HepG2 (cell line): Measurements from ENCODE around the gene EIF4A3. TPM values are rescaled to one million over a fixed set of nuclear protein-coding genes. Genes with fewer than 3 reads are reported as not detected.

ENCODE experiments used
- ASH2L ChIP-seq: fragments of 300-600, 200-600 bp; sonication (generic); IDR thresholded peaks from 2 replicates; pipeline ENCODE4 v1.7.0; 2017; ENCODE audit warnings: low read depth, mild to moderate bottlenecking, moderate library complexity, mixed read lengths, low read length; ENCODE audit not compliant: insufficient read length
- BRCA1 ChIP-seq: sonication (generic); formaldehyde crosslinking; IDR thresholded peaks from 2 replicates; pipeline ENCODE4 v1.4.0; 2020; ENCODE audit warnings: missing genetic modification reagents
- ISX ChIP-seq: sonication (generic); formaldehyde crosslinking; conservative IDR thresholded peaks from 2 replicates; pipeline ENCODE4 v1.5.0; 2020; ENCODE audit warnings: missing genetic modification reagents
- KDM3A ChIP-seq: IDR thresholded peaks from 2 replicates; pipeline ENCODE4 v1.6.1; 2018; ENCODE audit warnings: low read depth, missing compliant biosample characterization
- PLRG1 ChIP-seq: fragments of 450-650 bp; conservative IDR thresholded peaks from 2 replicates; pipeline ENCODE4 v1.6.1; 2016
- TCF12 ChIP-seq, 2 experiments: fragments of 450-650 bp in 1 of 2; sonication (generic) in 1 of 2; formaldehyde crosslinking in 1 of 2; IDR thresholded peaks; 2 replicates each; pipeline versions ENCODE4 v1.6.1 to v1.8.0; 2017 to 2022; ENCODE audit warnings: antibody characterized with exemption in 1 of 2, mild to moderate bottlenecking in 1 of 2, missing genetic modification reagents in 1 of 2, moderate library complexity in 1 of 2
- ZBTB8A ChIP-seq: sonication (generic); formaldehyde crosslinking; IDR thresholded peaks from 2 replicates; pipeline ENCODE4 v1.4.0; 2020; ENCODE audit warnings: mild to moderate bottlenecking, low read depth, missing genetic modification reagents, borderline replicate concordance
- ZNF343 ChIP-seq: sonication (generic); formaldehyde crosslinking; IDR thresholded peaks from 2 replicates; pipeline ENCODE4 v1.4.0; 2020; ENCODE audit warnings: mild to moderate bottlenecking, missing genetic modification reagents
- ZNF460 ChIP-seq: sonication (generic); formaldehyde crosslinking; IDR thresholded peaks from 2 replicates; pipeline ENCODE4 v1.5.1; 2020; ENCODE audit warnings: missing genetic modification reagents, mild to moderate bottlenecking, borderline replicate concordance
- ZNF547 ChIP-seq: sonication (generic); formaldehyde crosslinking; IDR thresholded peaks from 2 replicates; pipeline ENCODE4 v1.5.1; 2020; ENCODE audit warnings: mild to moderate bottlenecking, missing genetic modification reagents
- polyA plus RNA-seq, 8 experiments: library from polyadenylated mRNA; depleted of rRNA in 3 of 8; stranded (reverse) in 7 of 8; unstranded in 1 of 8; fragments of >200 nt; fragmentation: Illumina TruSeq in 4 of 8; extraction: Trizol in 4 of 8; gene quantifications; 2 replicates each; pipeline versions ENCODE4 v1.2.1 to v1.2.3, GENCODE V29; 2011 to 2016; ENCODE audit warnings: low read depth in 4 of 8, missing spikeins in 1 of 8, mixed read lengths in 1 of 8; ENCODE audit not compliant: insufficient read depth in 1 of 8
- total RNA-seq, 5 experiments: library from RNA; depleted of rRNA; stranded (reverse); fragments of >200 nt; fragmentation: Illumina TruSeq; extraction: Trizol; gene quantifications; 2 replicates each; pipeline ENCODE4 v1.2.3, GENCODE V29; 2016; ENCODE audit warnings: low read depth in 1 of 5
- TF ChIP-seq, protein P1 (sequence below): sonication (generic); formaldehyde crosslinking; IDR thresholded peaks from 2 replicates; pipeline ENCODE4 v1.9.0; 2021; ENCODE audit warnings: mild to moderate bottlenecking, missing genetic modification reagents
- TF ChIP-seq, protein P2 (sequence below): sonication (generic); formaldehyde crosslinking; IDR thresholded peaks from 2 replicates; pipeline ENCODE4 v1.8.0; 2022; ENCODE audit warnings: mild to moderate bottlenecking, missing genetic modification reagents, moderate library complexity
- TF ChIP-seq, protein P3 (sequence below): sonication (generic); formaldehyde crosslinking; IDR thresholded peaks from 2 replicates; pipeline ENCODE4 v1.5.1; 2020; ENCODE audit warnings: missing genetic modification reagents, mild to moderate bottlenecking, borderline replicate concordance
- TF ChIP-seq, protein P4 (sequence below): sonication (generic); formaldehyde crosslinking; IDR thresholded peaks from 2 replicates; pipeline ENCODE4 v1.4.0; 2020; ENCODE audit warnings: missing genetic modification reagents

The EIF4A3 gene
- total and polyA plus RNA-seq, 2 of the 13 experiments (the other 11 are each of a cell fraction or from before 2014, with no cell fraction given) = 145 to 187 TPM

DNA sequence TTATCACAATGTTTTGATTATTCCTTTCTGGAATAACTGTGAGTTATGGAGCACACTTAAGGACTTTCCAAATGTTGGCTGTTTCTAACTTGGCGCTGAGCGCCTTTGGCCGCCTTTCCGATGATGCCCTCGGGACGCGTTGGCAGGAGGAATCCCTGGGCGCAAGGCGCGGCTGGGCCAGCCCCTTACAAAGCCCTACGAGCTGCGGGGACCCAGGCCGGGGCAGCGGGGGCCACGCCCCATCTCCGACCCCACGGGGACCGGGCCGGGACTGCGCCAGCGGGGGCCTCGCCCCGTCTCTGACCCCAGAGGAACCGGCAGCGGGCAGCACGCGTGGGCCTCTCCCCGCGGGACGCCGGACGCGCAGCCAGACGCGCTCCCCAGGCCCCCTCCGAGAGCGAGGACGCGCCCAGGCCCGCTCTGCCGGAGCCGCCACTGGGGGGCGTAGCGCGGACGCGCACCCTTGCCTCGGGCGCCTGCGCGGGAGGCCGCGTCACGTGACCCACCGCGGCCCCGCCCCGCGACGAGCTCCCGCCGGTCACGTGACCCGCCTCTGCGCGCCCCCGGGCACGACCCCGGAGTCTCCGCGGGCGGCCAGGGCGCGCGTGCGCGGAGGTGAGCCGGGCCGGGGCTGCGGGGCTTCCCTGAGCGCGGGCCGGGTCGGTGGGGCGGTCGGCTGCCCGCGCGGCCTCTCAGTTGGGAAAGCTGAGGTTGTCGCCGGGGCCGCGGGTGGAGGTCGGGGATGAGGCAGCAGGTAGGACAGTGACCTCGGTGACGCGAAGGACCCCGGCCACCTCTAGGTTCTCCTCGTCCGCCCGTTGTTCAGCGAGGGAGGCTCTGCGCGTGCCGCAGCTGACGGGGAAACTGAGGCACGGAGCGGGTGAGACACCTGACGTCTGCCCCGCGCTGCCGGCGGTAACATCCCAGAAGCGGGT, 45.6 kb downstream of the EIF4A3 start, which contains the start of gene GAA (continued):
- TF ChIP-seq ZNF547 (CRISPR knock-in tag) (peak; percentile 56; the same call in 1 of the 2 replicates), ISX (CRISPR knock-in tag) (no peak), ZBTB8A (no peak), ASH2L (peak; percentile 81), PLRG1 (no peak), ZNF460 (CRISPR knock-in tag) (no peak), ZNF343 (CRISPR knock-in tag) (peak; percentile 31; the same call in 1 of the 2 replicates), TCF12 (IDR thresholded peaks at IDR 0.05) (no peak), TCF12 (CRISPR knock-in tag; IDR thresholded peaks at IDR 0.05) (peak; percentile 89; the same call in 1 of the 2 replicates), BRCA1 (CRISPR knock-in tag) (no peak), KDM3A (CRISPR knock-in tag) (peak; percentile 22)
- TF ChIP-seq, protein P1, sequence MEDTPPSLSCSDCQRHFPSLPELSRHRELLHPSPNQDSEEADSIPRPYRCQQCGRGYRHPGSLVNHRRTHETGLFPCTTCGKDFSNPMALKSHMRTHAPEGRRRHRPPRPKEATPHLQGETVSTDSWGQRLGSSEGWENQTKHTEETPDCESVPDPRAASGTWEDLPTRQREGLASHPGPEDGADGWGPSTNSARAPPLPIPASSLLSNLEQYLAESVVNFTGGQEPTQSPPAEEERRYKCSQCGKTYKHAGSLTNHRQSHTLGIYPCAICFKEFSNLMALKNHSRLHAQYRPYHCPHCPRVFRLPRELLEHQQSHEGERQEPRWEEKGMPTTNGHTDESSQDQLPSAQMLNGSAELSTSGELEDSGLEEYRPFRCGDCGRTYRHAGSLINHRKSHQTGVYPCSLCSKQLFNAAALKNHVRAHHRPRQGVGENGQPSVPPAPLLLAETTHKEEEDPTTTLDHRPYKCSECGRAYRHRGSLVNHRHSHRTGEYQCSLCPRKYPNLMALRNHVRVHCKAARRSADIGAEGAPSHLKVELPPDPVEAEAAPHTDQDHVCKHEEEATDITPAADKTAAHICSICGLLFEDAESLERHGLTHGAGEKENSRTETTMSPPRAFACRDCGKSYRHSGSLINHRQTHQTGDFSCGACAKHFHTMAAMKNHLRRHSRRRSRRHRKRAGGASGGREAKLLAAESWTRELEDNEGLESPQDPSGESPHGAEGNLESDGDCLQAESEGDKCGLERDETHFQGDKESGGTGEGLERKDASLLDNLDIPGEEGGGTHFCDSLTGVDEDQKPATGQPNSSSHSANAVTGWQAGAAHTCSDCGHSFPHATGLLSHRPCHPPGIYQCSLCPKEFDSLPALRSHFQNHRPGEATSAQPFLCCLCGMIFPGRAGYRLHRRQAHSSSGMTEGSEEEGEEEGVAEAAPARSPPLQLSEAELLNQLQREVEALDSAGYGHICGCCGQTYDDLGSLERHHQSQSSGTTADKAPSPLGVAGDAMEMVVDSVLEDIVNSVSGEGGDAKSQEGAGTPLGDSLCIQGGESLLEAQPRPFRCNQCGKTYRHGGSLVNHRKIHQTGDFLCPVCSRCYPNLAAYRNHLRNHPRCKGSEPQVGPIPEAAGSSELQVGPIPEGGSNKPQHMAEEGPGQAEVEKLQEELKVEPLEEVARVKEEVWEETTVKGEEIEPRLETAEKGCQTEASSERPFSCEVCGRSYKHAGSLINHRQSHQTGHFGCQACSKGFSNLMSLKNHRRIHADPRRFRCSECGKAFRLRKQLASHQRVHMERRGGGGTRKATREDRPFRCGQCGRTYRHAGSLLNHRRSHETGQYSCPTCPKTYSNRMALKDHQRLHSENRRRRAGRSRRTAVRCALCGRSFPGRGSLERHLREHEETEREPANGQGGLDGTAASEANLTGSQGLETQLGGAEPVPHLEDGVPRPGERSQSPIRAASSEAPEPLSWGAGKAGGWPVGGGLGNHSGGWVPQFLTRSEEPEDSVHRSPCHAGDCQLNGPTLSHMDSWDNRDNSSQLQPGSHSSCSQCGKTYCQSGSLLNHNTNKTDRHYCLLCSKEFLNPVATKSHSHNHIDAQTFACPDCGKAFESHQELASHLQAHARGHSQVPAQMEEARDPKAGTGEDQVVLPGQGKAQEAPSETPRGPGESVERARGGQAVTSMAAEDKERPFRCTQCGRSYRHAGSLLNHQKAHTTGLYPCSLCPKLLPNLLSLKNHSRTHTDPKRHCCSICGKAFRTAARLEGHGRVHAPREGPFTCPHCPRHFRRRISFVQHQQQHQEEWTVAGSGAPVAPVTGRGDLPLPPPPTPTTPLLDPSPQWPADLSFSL (CRISPR knock-in tag) = no peak
- TF ChIP-seq, protein P2, sequence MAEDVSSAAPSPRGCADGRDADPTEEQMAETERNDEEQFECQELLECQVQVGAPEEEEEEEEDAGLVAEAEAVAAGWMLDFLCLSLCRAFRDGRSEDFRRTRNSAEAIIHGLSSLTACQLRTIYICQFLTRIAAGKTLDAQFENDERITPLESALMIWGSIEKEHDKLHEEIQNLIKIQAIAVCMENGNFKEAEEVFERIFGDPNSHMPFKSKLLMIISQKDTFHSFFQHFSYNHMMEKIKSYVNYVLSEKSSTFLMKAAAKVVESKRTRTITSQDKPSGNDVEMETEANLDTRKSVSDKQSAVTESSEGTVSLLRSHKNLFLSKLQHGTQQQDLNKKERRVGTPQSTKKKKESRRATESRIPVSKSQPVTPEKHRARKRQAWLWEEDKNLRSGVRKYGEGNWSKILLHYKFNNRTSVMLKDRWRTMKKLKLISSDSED (CRISPR knock-in tag) = peak; percentile 67; the same call in 1 of the 2 replicates
- TF ChIP-seq, protein P3, sequence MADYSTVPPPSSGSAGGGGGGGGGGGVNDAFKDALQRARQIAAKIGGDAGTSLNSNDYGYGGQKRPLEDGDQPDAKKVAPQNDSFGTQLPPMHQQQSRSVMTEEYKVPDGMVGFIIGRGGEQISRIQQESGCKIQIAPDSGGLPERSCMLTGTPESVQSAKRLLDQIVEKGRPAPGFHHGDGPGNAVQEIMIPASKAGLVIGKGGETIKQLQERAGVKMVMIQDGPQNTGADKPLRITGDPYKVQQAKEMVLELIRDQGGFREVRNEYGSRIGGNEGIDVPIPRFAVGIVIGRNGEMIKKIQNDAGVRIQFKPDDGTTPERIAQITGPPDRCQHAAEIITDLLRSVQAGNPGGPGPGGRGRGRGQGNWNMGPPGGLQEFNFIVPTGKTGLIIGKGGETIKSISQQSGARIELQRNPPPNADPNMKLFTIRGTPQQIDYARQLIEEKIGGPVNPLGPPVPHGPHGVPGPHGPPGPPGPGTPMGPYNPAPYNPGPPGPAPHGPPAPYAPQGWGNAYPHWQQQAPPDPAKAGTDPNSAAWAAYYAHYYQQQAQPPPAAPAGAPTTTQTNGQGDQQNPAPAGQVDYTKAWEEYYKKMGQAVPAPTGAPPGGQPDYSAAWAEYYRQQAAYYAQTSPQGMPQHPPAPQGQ = no peak; the same call in 1 of the 2 replicates
- TF ChIP-seq, protein P4, sequence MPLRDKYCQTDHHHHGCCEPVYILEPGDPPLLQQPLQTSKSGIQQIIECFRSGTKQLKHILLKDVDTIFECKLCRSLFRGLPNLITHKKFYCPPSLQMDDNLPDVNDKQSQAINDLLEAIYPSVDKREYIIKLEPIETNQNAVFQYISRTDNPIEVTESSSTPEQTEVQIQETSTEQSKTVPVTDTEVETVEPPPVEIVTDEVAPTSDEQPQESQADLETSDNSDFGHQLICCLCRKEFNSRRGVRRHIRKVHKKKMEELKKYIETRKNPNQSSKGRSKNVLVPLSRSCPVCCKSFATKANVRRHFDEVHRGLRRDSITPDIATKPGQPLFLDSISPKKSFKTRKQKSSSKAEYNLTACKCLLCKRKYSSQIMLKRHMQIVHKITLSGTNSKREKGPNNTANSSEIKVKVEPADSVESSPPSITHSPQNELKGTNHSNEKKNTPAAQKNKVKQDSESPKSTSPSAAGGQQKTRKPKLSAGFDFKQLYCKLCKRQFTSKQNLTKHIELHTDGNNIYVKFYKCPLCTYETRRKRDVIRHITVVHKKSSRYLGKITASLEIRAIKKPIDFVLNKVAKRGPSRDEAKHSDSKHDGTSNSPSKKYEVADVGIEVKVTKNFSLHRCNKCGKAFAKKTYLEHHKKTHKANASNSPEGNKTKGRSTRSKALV (CRISPR knock-in tag) = no peak; the same call in none of the 2 replicates
